Small intestine (tissue), 7 donors: ENCODE results near the gene ITFG1. TPM values are rescaled to one million over a fixed set of nuclear protein-coding genes. Genes with fewer than 3 reads are reported as not detected.

Experiments
- DNase-seq, 2 donors: peaks; one replicate each; pipeline versions ENCODE4 v3.0.0 to v3.0.0-alpha.2; 2013
- FAIRE-seq: peaks from 2 replicates; lab custom pipeline; 2012; peaks lifted over from hg19 to GRCh38; lab: Jason Lieb, UNC
- H3K27ac ChIP-seq, 3 donors: one replicate each; pipeline ENCODE4 v1.5.1; 2013; ENCODE audit warnings: low read length in 2 of 3, mild to moderate bottlenecking in 2 of 3, control low read depth in 1 of 3, inconsistent platforms in 1 of 3, low read depth in 1 of 3, moderate library complexity in 1 of 3
- H3K27me3 ChIP-seq, 3 donors: one replicate each; pipeline ENCODE4 v1.6.1; 2013; ENCODE audit warnings: low read length in 3 of 3, inconsistent platforms in 1 of 3; ENCODE audit not compliant: control insufficient read depth in 3 of 3, insufficient read depth in 3 of 3
- H3K36me3 ChIP-seq, 3 donors: one replicate each; pipeline ENCODE4 v1.6.1; 2013; ENCODE audit warnings: low read length in 3 of 3, inconsistent platforms in 1 of 3, low read depth in 1 of 3, mild to moderate bottlenecking in 1 of 3, moderate library complexity in 1 of 3; ENCODE audit not compliant: control insufficient read depth in 3 of 3, insufficient read depth in 2 of 3
- H3K4me1 ChIP-seq, 3 donors: one replicate each; pipeline ENCODE4 v1.6.1; 2013; ENCODE audit warnings: low read length in 2 of 3, inconsistent platforms in 1 of 3, low read depth in 1 of 3, mild to moderate bottlenecking in 1 of 3, moderate library complexity in 1 of 3; ENCODE audit not compliant: control insufficient read depth in 3 of 3, insufficient read depth in 2 of 3
- H3K4me3 ChIP-seq, 3 donors: one replicate each; pipeline ENCODE4 v1.5.1; 2013; ENCODE audit warnings: low read length in 3 of 3, control low read depth in 1 of 3, inconsistent platforms in 1 of 3, low read depth in 1 of 3, mild to moderate bottlenecking in 1 of 3, moderate library complexity in 1 of 3
- H3K9me3 ChIP-seq, 2 donors: one replicate each; pipeline ENCODE4 v1.6.1; 2013; ENCODE audit warnings: low read depth in 1 of 2, low read length in 1 of 2; ENCODE audit not compliant: control insufficient read depth in 2 of 2, insufficient read depth in 1 of 2
- WGBS, 3 donors: extraction: QIAGEN DNeasy Blood & Tissue Kit; methylation state at CpG; one replicate each; pipeline ENCODE4 v1.1.7; 2013; 5-methylcytosine and 5-hydroxymethylcytosine counted together
- polyA plus RNA-seq, 4 donors: library from polyadenylated mRNA; stranded (reverse) in 3 of 4; unstranded in 1 of 4; fragments of 200-250 nt in 3 of 4; fragments of 120-200 nt in 1 of 4; gene quantifications; one replicate each; pipeline versions ENCODE4 v1.2.1 to v1.2.3, GENCODE V29; 2013
- donor health status: healthy with polysubstance abuse.
- donor health status: control.
- donor health status: control.
- donor health status: Bipolar disorder and iron deficiency.
- donor health status: healthy.

The ITFG1 gene
- polyA plus RNA-seq, 4 donors: 19.5 to 59.9 (median 25.5) TPM

DNA sequence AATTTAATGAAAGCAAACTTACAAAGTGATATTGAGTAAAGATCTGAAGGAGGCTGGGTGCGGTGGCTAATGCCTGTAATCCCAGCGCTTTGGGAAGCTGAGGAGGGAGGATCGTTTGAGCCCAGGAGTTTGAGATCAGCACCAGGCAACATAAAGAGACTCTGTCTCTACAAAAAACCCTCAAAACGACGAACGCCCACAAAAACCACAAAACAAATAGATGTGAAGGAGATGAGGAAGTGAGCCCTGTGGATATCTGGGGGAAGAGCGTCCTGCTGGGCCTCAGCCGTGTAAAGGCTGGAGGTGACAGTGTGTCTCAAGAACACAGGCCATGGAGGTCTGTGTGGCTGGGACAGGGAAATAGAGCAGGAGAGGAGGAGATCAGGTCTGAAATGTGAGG, 68.8 kb downstream of the ITFG1 start:
- DNase-seq: peak in 1 of 2 donors; percentile 3

DNA sequence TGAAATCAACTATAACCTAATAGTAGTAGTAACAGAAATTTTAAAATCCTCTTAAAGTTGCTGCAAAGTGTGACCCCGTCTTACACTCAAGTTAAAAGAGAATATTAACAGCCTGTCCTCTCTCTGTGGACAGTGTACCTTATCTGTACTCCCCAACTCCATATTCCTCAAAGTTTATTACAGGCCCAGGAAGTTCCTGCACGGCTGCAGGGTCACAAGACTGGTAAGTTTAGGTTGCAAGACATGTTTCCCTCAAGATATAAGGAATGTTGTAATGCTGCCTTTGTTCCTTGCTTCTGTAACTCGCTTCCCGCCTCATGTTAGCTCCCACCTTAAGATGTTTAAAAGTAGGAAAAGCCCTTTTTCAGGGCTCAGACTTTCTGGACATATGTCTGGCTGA, 72.2 kb downstream of the ITFG1 start:
- Histone ChIP-seq H3K4me1 (no peaks in the 10 kb centered on the region), H3K36me3 (peaks cover 0 to 3% (median 0%) of the 10 kb centered on the region in 3 donors), H3K27ac (no peak overlapping the region), H3K4me3 (no peak overlapping the region), H3K27me3 (no peaks in the 10 kb centered on the region), H3K9me3 (no peaks in the 10 kb centered on the region)
- no peak for DNase-seq
- WGBS, 3 donors: 81 to 95% (median 88%) methylated on average over 4 of the region's 4 CpGs
- no peak for FAIRE-seq

More for the DNA sequence above, 68.8 kb downstream of the ITFG1 start:
- H3K36me3 ChIP-seq: peaks cover 0 to 3% (median 2%) of the 10 kb centered on the region in 3 donors
- no peaks in the 10 kb centered on the region for H3K9me3 ChIP-seq
- H3K27me3 ChIP-seq: no peaks in the 10 kb centered on the region
- H3K27ac ChIP-seq: no peak overlapping the region
- 60 to 78% (median 69%) methylated on average over 8 of the region's 8 CpGs for WGBS, 3 donors
- H3K4me3 ChIP-seq: no peak overlapping the region
- FAIRE-seq: no peak
- no peaks in the 10 kb centered on the region for H3K4me1 ChIP-seq

GRCh38 chr16:47387026-47387734, 73.7 kb downstream of the ITFG1 start:
- H3K36me3 ChIP-seq: peaks cover 0 to 3% (median 0%) of the 10 kb centered on the region in 3 donors
- no peak for DNase-seq
- H3K27me3 ChIP-seq: no peaks in the 10 kb centered on the region
- no peaks in the 10 kb centered on the region for H3K9me3 ChIP-seq
- no peak overlapping the region for H3K27ac ChIP-seq
- FAIRE-seq: no peak
- H3K4me3 ChIP-seq: no peak overlapping the region
- no peaks in the 10 kb centered on the region for H3K4me1 ChIP-seq
- WGBS, 3 donors: 91 to 95% (median 94%) methylated on average over 3 of the region's 3 CpGs

- WGBS, 3 donors: 98 to 100% (median 99%) methylated on average over 5 of the region's 5 CpGs
- Histone ChIP-seq H3K27ac (no peak overlapping the region), H3K36me3 (peaks cover 0 to 3% (median 0%) of the 10 kb centered on the region in 3 donors), H3K4me1 (no peaks in the 10 kb centered on the region), H3K27me3 (no peaks in the 10 kb centered on the region), H3K4me3 (no peak overlapping the region), H3K9me3 (no peaks in the 10 kb centered on the region)
- DNase-seq (no peak), FAIRE-seq (no peak)
Observed at GRCh38 chr16:47386201-47386718, 74.6 kb downstream of the ITFG1 start.

DNA sequence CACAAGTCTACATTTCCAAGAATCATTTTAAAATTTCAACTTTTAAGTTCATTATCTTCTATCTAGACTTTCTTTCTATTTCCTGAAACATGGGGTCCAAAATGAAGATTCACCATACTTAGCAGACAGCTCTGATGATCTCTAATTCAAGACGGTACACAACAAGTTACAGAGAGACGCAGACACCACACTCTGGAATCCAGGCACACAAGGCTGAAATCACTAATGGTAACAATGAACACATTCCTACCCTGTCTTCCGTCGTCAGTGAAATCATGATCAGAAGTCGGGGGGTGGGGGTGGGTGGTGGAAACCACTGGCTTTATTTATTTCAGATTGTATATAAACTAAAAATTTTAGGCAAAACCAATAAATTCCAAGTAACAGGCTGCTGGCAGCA, 78.5 kb downstream of the ITFG1 start:
- no peak overlapping the region for H3K4me3 ChIP-seq
- H3K36me3 ChIP-seq: peaks cover 0 to 3% (median 0%) of the 10 kb centered on the region in 3 donors
- DNase-seq (no peak), FAIRE-seq (no peak)
- 87 to 97% (median 93%) methylated on average over 5 of the region's 5 CpGs for WGBS, 3 donors
- no peak overlapping the region for H3K27ac ChIP-seq
- H3K4me1 ChIP-seq: no peaks in the 10 kb centered on the region
- no peaks in the 10 kb centered on the region for H3K9me3 ChIP-seq
- H3K27me3 ChIP-seq: no peaks in the 10 kb centered on the region

DNA sequence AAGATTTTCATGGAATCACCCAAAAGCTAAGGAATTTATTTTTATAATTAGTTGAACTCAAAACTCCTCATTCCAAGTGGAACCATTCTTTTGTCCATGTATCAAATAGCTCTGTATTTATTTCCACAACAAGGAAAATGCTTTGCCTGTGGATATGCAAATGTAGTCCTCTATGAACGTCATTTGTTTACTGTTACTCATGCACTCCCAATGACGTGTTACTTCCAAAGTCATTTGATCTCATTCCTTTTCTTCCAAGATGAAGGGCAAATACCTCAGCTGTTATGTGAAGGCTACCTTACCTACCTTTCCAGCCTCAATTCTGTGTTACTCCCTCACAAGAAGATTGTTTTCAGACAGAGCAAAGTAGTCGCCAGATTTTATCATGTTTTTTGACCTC, 83.7 kb downstream of the ITFG1 start:
- FAIRE-seq (no peak), DNase-seq (no peak)
- Histone ChIP-seq H3K4me1 (no peaks in the 10 kb centered on the region), H3K27ac (no peak overlapping the region), H3K9me3 (no peaks in the 10 kb centered on the region), H3K27me3 (no peaks in the 10 kb centered on the region), H3K4me3 (no peak overlapping the region), H3K36me3 (peaks cover 0 to 2% (median 0%) of the 10 kb centered on the region in 3 donors)
- 73 to 88% (median 88%) methylated on average over 3 of the region's 3 CpGs for WGBS, 3 donors

GRCh38 chr16:47375423-47375822, 85.4 kb downstream of the ITFG1 start:
- H3K9me3 ChIP-seq: peaks cover 0 to 2% of the 10 kb centered on the region in 2 donors
- H3K4me3 ChIP-seq: no peak overlapping the region
- FAIRE-seq (no peak), DNase-seq (no peak)
- no peaks in the 10 kb centered on the region for H3K27me3 ChIP-seq
- 90 to 100% (median 95%) methylated on average over 1 of the region's 1 CpG for WGBS, 3 donors
- peaks cover 0 to 3% (median 2%) of the 10 kb centered on the region in 3 donors for H3K36me3 ChIP-seq
- no peaks in the 10 kb centered on the region for H3K4me1 ChIP-seq
- H3K27ac ChIP-seq: no peak overlapping the region

- peaks cover 0 to 9% (median 2%) of the 10 kb centered on the region in 3 donors for H3K36me3 ChIP-seq
- DNase-seq (no peak), FAIRE-seq (no peak)
- WGBS, 3 donors: 92 to 97% (median 95%) methylated on average over 3 of the region's 3 CpGs
- H3K4me1 ChIP-seq: no peaks in the 10 kb centered on the region
- no peak overlapping the region for H3K27ac ChIP-seq
- no peak overlapping the region for H3K4me3 ChIP-seq
- H3K27me3 ChIP-seq: no peaks in the 10 kb centered on the region
- peaks cover 0 to 6% of the 10 kb centered on the region in 2 donors for H3K9me3 ChIP-seq
Observed at GRCh38 chr16:47374629-47375028, 86.2 kb downstream of the ITFG1 start.
